Ascending aorta (tissue), 2 donors: Measurements from ENCODE around the gene FITM1. TPM values are rescaled to one million over a fixed set of nuclear protein-coding genes. Genes with fewer than 3 reads are reported as not detected.

ENCODE experiments used
- DNase-seq, 2 donors: peaks; one replicate each; pipeline ENCODE4 v3.0.0-alpha.2; 2019; ENCODE audit warnings: low spot score in 2 of 2
- H3K27ac ChIP-seq, 2 donors: fragments of 200-600 bp; sonication (generic); one replicate each; pipeline ENCODE4 v1.5.1; 2016 to 2017; ENCODE audit warnings: mild to moderate bottlenecking in 1 of 2
- H3K27me3 ChIP-seq: fragments of 200-600 bp; sonication (generic); one replicate; pipeline ENCODE4 v1.5.1; 2017
- H3K36me3 ChIP-seq, 2 donors: fragments of 200-600 bp; sonication (generic); one replicate each; pipeline ENCODE4 v1.5.1; 2016
- H3K4me1 ChIP-seq, 2 donors: fragments of 200-600 bp; sonication (generic); one replicate each; pipeline ENCODE4 v1.5.1; 2016 to 2017; ENCODE audit warnings: mild to moderate bottlenecking in 1 of 2
- H3K4me3 ChIP-seq, 2 donors: fragments of 200-600 bp; sonication (generic); one replicate each; pipeline ENCODE4 v1.5.1; 2016 to 2017; ENCODE audit warnings: mild to moderate bottlenecking in 1 of 2
- H3K9me3 ChIP-seq, 2 donors: fragments of 200-600 bp; sonication (generic); one replicate each; pipeline ENCODE4 v1.5.1; 2016
- CTCF ChIP-seq, 3 experiments: fragments of 200-600 bp in 2 of 3; fragments of 450-650 bp in 1 of 3; sonication (generic) in 2 of 3; IDR thresholded peaks; one replicate each; pipeline ENCODE4 v1.5.1; 2016 to 2019; ENCODE audit warnings: antibody characterized with exemption in 3 of 3, mild to moderate bottlenecking in 1 of 3, moderate library complexity in 1 of 3
- intact Hi-C: fragments of 100-400 bp; cut with DNase I; formaldehyde crosslinking; loops from one replicate; pipeline ENCODE4 v1.15.1; 2023
- total RNA-seq: library from RNA; depleted of rRNA; stranded (reverse); fragments of >200 nt; gene quantifications from one replicate; pipeline ENCODE4 v1.1.0, GENCODE V29; 2016

FITM1 gene
- total RNA-seq, 1 donor from 2014 or later, result not detected

- no peak for TF ChIP-seq CTCF (IDR thresholded peaks at IDR 0.05)
- intact Hi-C loops, result no loop called here
- H3K4me1 ChIP-seq, result no peaks in the 10 kb centered on the region
- H3K27me3 ChIP-seq, result no peaks in the 10 kb centered on the region
- no peak overlapping the region for H3K27ac ChIP-seq
- DNase-seq, result no peak
- no peaks in the 10 kb centered on the region for H3K9me3 ChIP-seq
- H3K36me3 ChIP-seq, result peaks cover 46 to 89% of the 10 kb centered on the region in 2 donors
- no peak overlapping the region for H3K4me3 ChIP-seq
These were observed 51.1 kb downstream of the FITM1 start for GRCh38 chr14:24181371-24182077.

Other genes with a start within 250 kb of the FITM1 start
- gene DHRS4, start 176.9 kb upstream of the FITM1 start, total RNA-seq, result 9.8 TPM
- gene DHRS4L2, start 141.7 kb upstream of the FITM1 start, total RNA-seq, result 31.5 TPM
- not detected for gene CARMIL3, start 78.7 kb upstream of the FITM1 start, total RNA-seq
- not detected for gene CPNE6, start 59.1 kb upstream of the FITM1 start, total RNA-seq
- gene PCK2, start 36.3 kb upstream of the FITM1 start, total RNA-seq, result 26.1 TPM
- gene DCAF11, start 15.9 kb upstream of the FITM1 start, total RNA-seq, result 52.3 TPM
- gene NRL, start 15.7 kb upstream of the FITM1 start, total RNA-seq, result not detected
- 55.5 TPM for gene PSME1, start 5.5 kb downstream of the FITM1 start, total RNA-seq
- gene EMC9, start 10.9 kb downstream of the FITM1 start, total RNA-seq, result 3.4 TPM
- 100 TPM for gene PSME2, start 16.0 kb downstream of the FITM1 start, total RNA-seq
- 182 TPM for gene RNF31, start 16.8 kb downstream of the FITM1 start, total RNA-seq
- 24.7 TPM for gene IRF9, start 30.6 kb downstream of the FITM1 start, total RNA-seq
- 9.6 TPM for gene REC8, start 41.4 kb downstream of the FITM1 start, total RNA-seq
- 140 TPM for gene IPO4, start 58.2 kb downstream of the FITM1 start, total RNA-seq
- gene TM9SF1, start 64.8 kb downstream of the FITM1 start, total RNA-seq, result 86.5 TPM
- gene TSSK4, start 75.0 kb downstream of the FITM1 start, total RNA-seq, result not detected
- gene CHMP4A, start 82.8 kb downstream of the FITM1 start, total RNA-seq, result 27.0 TPM
- gene MDP1, start 85.4 kb downstream of the FITM1 start, total RNA-seq, result 58.8 TPM
- 72.8 TPM for gene NEDD8, start 101.7 kb downstream of the FITM1 start, total RNA-seq
- gene GMPR2, start 102.3 kb downstream of the FITM1 start, total RNA-seq, result 37.5 TPM
- gene TINF2, start 112.0 kb downstream of the FITM1 start, total RNA-seq, result 70.0 TPM
- 1.7 TPM for gene TGM1, start 132.5 kb downstream of the FITM1 start, total RNA-seq
- gene RABGGTA, start 140.9 kb downstream of the FITM1 start, total RNA-seq, result 54.9 TPM
- gene DHRS1, start 169.1 kb downstream of the FITM1 start, total RNA-seq, result 100 TPM
- 33.5 TPM for gene NOP9, start 169.2 kb downstream of the FITM1 start, total RNA-seq
- 72.8 TPM for gene CIDEB, start 177.3 kb downstream of the FITM1 start, total RNA-seq
- gene LTB4R2, start 179.5 kb downstream of the FITM1 start, total RNA-seq, result 3.0 TPM
- gene LTB4R, start 180.8 kb downstream of the FITM1 start, total RNA-seq, result 3.6 TPM
- 143 TPM for gene ADCY4, start 204.4 kb downstream of the FITM1 start, total RNA-seq
- gene RIPK3, start 209.3 kb downstream of the FITM1 start, total RNA-seq, result 2.3 TPM
- gene NFATC4, start 237.5 kb downstream of the FITM1 start, total RNA-seq, result 58.9 TPM